ENCODE measurements around the gene ACMSD.

ACMSD gene

GRCh38 chr2:134863446-134863845 lies 25.0 kb downstream of the ACMSD start:
- Histone ChIP-seq H3K9me3 (no peaks in the 10 kb centered on the region), H3K4me1 (ENCODE audit: control insufficient read depth in 1 of 2, insufficient read depth in 1 of 2, low read depth in 1 of 2, low read length in 1 of 2) (no peaks in the 10 kb centered on the region), H3K27ac (no peak overlapping the region), H3K36me3 (no peaks in the 10 kb centered on the region), H3K27me3 (no peaks in the 10 kb centered on the region), H3K4me3 (ENCODE audit: low read depth in 1 of 2, low read length in 1 of 2) (no peak overlapping the region)
- TF ChIP-seq CTCF (IDR thresholded peaks at IDR 0.05) = no peak

GRCh38 chr2:134865067-134865787 lies 26.8 kb downstream of the ACMSD start:
- H3K27ac ChIP-seq = no peak overlapping the region
- no peaks in the 10 kb centered on the region for H3K9me3 ChIP-seq
- no peaks in the 10 kb centered on the region for H3K27me3 ChIP-seq
- no peaks in the 10 kb centered on the region for H3K4me1 ChIP-seq (ENCODE audit: control insufficient read depth in 1 of 2, insufficient read depth in 1 of 2, low read depth in 1 of 2, low read length in 1 of 2)
- H3K4me3 ChIP-seq (ENCODE audit: low read depth in 1 of 2, low read length in 1 of 2) = no peak overlapping the region
- no peaks in the 10 kb centered on the region for H3K36me3 ChIP-seq
- TF ChIP-seq CTCF (IDR thresholded peaks at IDR 0.05) = no peak

GRCh38 chr2:134866498-134867099 lies 28.2 kb downstream of the ACMSD start:
- H3K36me3 ChIP-seq = no peaks in the 10 kb centered on the region
- H3K4me1 ChIP-seq (ENCODE audit: control insufficient read depth in 1 of 2, insufficient read depth in 1 of 2, low read depth in 1 of 2, low read length in 1 of 2) = no peaks in the 10 kb centered on the region
- no peak overlapping the region for H3K4me3 ChIP-seq (ENCODE audit: low read depth in 1 of 2, low read length in 1 of 2)
- no peak for TF ChIP-seq CTCF (IDR thresholded peaks at IDR 0.05)
- H3K27me3 ChIP-seq = no peaks in the 10 kb centered on the region
- H3K27ac ChIP-seq = no peak overlapping the region
- no peaks in the 10 kb centered on the region for H3K9me3 ChIP-seq

- no peak for TF ChIP-seq CTCF (IDR thresholded peaks at IDR 0.05)
- H3K4me3 ChIP-seq (ENCODE audit: low read depth in 1 of 2, low read length in 1 of 2) = no peak overlapping the region
- no peak overlapping the region for H3K27ac ChIP-seq
These were observed 31.7 kb downstream of the ACMSD start for GRCh38 chr2:134869946-134870736.

GRCh38 chr2:134873152-134873551 lies 34.7 kb downstream of the ACMSD start:
- H3K27ac ChIP-seq = no peak overlapping the region
- H3K9me3 ChIP-seq = no peaks in the 10 kb centered on the region
- H3K27me3 ChIP-seq = no peaks in the 10 kb centered on the region
- H3K4me3 ChIP-seq (ENCODE audit: low read depth in 1 of 2, low read length in 1 of 2) = no peak overlapping the region
- no peak for TF ChIP-seq CTCF (IDR thresholded peaks at IDR 0.05)
- H3K4me1 ChIP-seq (ENCODE audit: control insufficient read depth in 1 of 2, insufficient read depth in 1 of 2, low read depth in 1 of 2, low read length in 1 of 2) = no peaks in the 10 kb centered on the region
- H3K36me3 ChIP-seq = no peaks in the 10 kb centered on the region

More at GRCh38 chr2:134869946-134870736, 31.7 kb downstream of the ACMSD start:
- H3K36me3 ChIP-seq = no peaks in the 10 kb centered on the region
- H3K4me1 ChIP-seq (ENCODE audit: control insufficient read depth in 1 of 2, insufficient read depth in 1 of 2, low read depth in 1 of 2, low read length in 1 of 2) = no peaks in the 10 kb centered on the region
- H3K27me3 ChIP-seq = no peaks in the 10 kb centered on the region
- no peaks in the 10 kb centered on the region for H3K9me3 ChIP-seq
